K562 (cell line): Measurements from ENCODE around the gene RPL38. TPM values are rescaled to one million over a fixed set of nuclear protein-coding genes. Genes with fewer than 3 reads are reported as not detected.
A peak's percentile ranks its signal among the peaks of the same experiment; 100 is the strongest.

Source experiments
- BCOR ChIP-seq: fragments of 450-650 bp; IDR thresholded peaks from 2 replicates; pipeline ENCODE4 v1.6.1; 2016
- CBFA2T2 ChIP-seq: fragments of 450-650 bp; conservative IDR thresholded peaks from 2 replicates; pipeline ENCODE4 v1.6.1; 2017; ENCODE audit warnings: mild to moderate bottlenecking
- DIDO1 ChIP-seq: fragments of 450-650 bp; IDR thresholded peaks from 2 replicates; pipeline ENCODE4 v1.6.1; 2016; ENCODE audit warnings: low read depth, missing biosample characterization, missing genetic modification characterization
- FOXK1 ChIP-seq: sonication (generic); formaldehyde crosslinking; IDR thresholded peaks from 2 replicates; pipeline ENCODE4 v1.8.0; 2022; ENCODE audit warnings: missing genetic modification reagents, mild to moderate bottlenecking, borderline replicate concordance
- JUNB ChIP-seq: fragments of 450-650 bp; formaldehyde crosslinking; conservative IDR thresholded peaks from 2 replicates; pipeline ENCODE4 v1.4.0; 2020; ENCODE audit warnings: mild to moderate bottlenecking
- KAT2B ChIP-seq: IDR thresholded peaks from one replicate; pipeline ENCODE4 v1.6.1; 2012; ENCODE audit warnings: low read depth, mild to moderate bottlenecking, control low read depth, inconsistent platforms, low read length, moderate library complexity
- KLF16 ChIP-seq: IDR thresholded peaks from 2 replicates; pipeline ENCODE4 v1.6.1; 2016; ENCODE audit warnings: antibody characterized with exemption
- MECOM ChIP-seq: fragments of 250-450 bp; sonication (Bioruptor Pico); IDR thresholded peaks from 2 replicates; pipeline ENCODE4 v1.8.0; 2022; ENCODE audit warnings: inconsistent platforms
- OTX1 ChIP-seq: fragments of 450-650 bp; formaldehyde crosslinking; IDR thresholded peaks from 2 replicates; pipeline ENCODE4 v1.4.0; 2022; ENCODE audit warnings: mild to moderate bottlenecking
- PTRF ChIP-seq: fragments of 450-650 bp; IDR thresholded peaks from 2 replicates; pipeline ENCODE4 v1.6.1; 2016; ENCODE audit warnings: mild to moderate bottlenecking, missing genetic modification characterization, missing compliant biosample characterization
- RBM25 ChIP-seq: fragments of 200-400 bp; formaldehyde crosslinking; IDR thresholded peaks from 2 replicates; pipeline ENCODE4 v1.6.1; 2018; ENCODE audit warnings: low read length, low read depth, moderate library complexity; ENCODE audit not compliant: severe bottlenecking
- RUNX1 ChIP-seq: sonication (generic); IDR thresholded peaks from 2 replicates; pipeline ENCODE4 v1.6.1; 2016; ENCODE audit warnings: antibody characterized with exemption, low read depth
- SMAD1 ChIP-seq: fragments of 150-350 bp; IDR thresholded peaks from 2 replicates; pipeline ENCODE4 v1.6.1; 2014; ENCODE audit warnings: low read length, low read depth; ENCODE audit not compliant: partially characterized antibody
- SPI1 ChIP-seq: IDR thresholded peaks from 2 replicates; pipeline ENCODE4 v1.6.1; 2011; ENCODE audit warnings: low read depth, low read length, control low read depth, borderline replicate concordance
- STAG1 ChIP-seq: sonication (generic); formaldehyde crosslinking; IDR thresholded peaks from 2 replicates; pipeline ENCODE4 v1.5.0; 2020; ENCODE audit warnings: missing genetic modification reagents, borderline replicate concordance
- TAF9B ChIP-seq: fragments of 450-650 bp; IDR thresholded peaks from 2 replicates; pipeline ENCODE4 v1.6.1; 2018; ENCODE audit warnings: mild to moderate bottlenecking; ENCODE audit not compliant: partially characterized antibody
- ZC3H4 ChIP-seq: sonication (generic); formaldehyde crosslinking; IDR thresholded peaks from 2 replicates; pipeline ENCODE4 v1.9.0; 2021; ENCODE audit warnings: missing genetic modification reagents, borderline replicate concordance
- ZNF253 ChIP-seq: fragments of 250-450 bp; sonication (Bioruptor Pico); conservative IDR thresholded peaks from 2 replicates; pipeline ENCODE4 v1.6.1; 2021; ENCODE audit warnings: mild to moderate bottlenecking
- ZNF445 ChIP-seq: fragments of 250-450 bp; sonication (Bioruptor Pico); IDR thresholded peaks from 2 replicates; pipeline ENCODE4 v1.4.0; 2020; ENCODE audit warnings: low read depth, mild to moderate bottlenecking, moderate library complexity
- ZSCAN32 ChIP-seq: fragments of 450-650 bp; formaldehyde crosslinking; IDR thresholded peaks from 2 replicates; pipeline ENCODE4 v1.4.0; 2020; ENCODE audit warnings: mild to moderate bottlenecking, moderate library complexity
- polyA plus RNA-seq, 8 experiments: library from polyadenylated mRNA; depleted of rRNA in 4 of 8; stranded (reverse) in 5 of 8; unstranded in 3 of 8; fragments of >200 nt; fragmentation: Nextera tagmentation in 2 of 8; fragmentation: Illumina TruSeq in 1 of 8; extraction: Ambion mirVana in 2 of 8; extraction: Trizol in 1 of 8; gene quantifications; 2 replicates each; pipeline versions ENCODE4 v1.2.1 to v1.2.3, GENCODE V29; 2011 to 2014; ENCODE audit warnings: inconsistent platforms in 1 of 8, missing spikeins in 1 of 8
- total RNA-seq, 7 experiments: library from RNA; depleted of rRNA in 6 of 7; stranded (reverse); fragments of >200 nt in 6 of 7; fragmentation: Illumina TruSeq in 2 of 7; extraction: Trizol in 2 of 7; gene quantifications; 2 replicates each; pipeline versions ENCODE4 v1.2.1 to v1.2.3, GENCODE V29; 2011 to 2021; ENCODE audit warnings: low replicate concordance in 1 of 7
- TF ChIP-seq, protein P1 (sequence below): fragments of 450-650 bp; formaldehyde crosslinking; IDR thresholded peaks from 2 replicates; pipeline ENCODE4 v1.4.0; 2020; ENCODE audit warnings: mild to moderate bottlenecking
- TF ChIP-seq, protein P2 (sequence below): fragments of 250-450 bp; sonication (Bioruptor Pico); IDR thresholded peaks from 2 replicates; pipeline ENCODE4 v1.5.0; 2022; ENCODE audit warnings: mild to moderate bottlenecking
- TF ChIP-seq, protein P3 (sequence below), 3 experiments: IDR thresholded peaks in 2 of 3; conservative IDR thresholded peaks in 1 of 3; 2 replicates each; pipeline ENCODE4 v1.5.1; 2011 to 2012; ENCODE audit warnings: low read length in 3 of 3, mild to moderate bottlenecking in 3 of 3, control low read depth in 2 of 3, improper control_type of control experiment in 1 of 3, inconsistent platforms in 1 of 3, low read depth in 1 of 3, mixed read lengths in 1 of 3, moderate library complexity in 1 of 3; ENCODE audit not compliant: insufficient read depth in 2 of 3
- TF ChIP-seq, protein P4 (sequence below): fragments of 450-650 bp; formaldehyde crosslinking; IDR thresholded peaks from 2 replicates; pipeline ENCODE4 v1.4.0; 2020; ENCODE audit warnings: mild to moderate bottlenecking, moderate library complexity

Gene RPL38
- total and polyA plus RNA-seq, 9 of the 15 experiments (the other 6 are each of a cell fraction or from before 2014, with no cell fraction given) = 1,224 to 3,864 (median 1,939) TPM

DNA sequence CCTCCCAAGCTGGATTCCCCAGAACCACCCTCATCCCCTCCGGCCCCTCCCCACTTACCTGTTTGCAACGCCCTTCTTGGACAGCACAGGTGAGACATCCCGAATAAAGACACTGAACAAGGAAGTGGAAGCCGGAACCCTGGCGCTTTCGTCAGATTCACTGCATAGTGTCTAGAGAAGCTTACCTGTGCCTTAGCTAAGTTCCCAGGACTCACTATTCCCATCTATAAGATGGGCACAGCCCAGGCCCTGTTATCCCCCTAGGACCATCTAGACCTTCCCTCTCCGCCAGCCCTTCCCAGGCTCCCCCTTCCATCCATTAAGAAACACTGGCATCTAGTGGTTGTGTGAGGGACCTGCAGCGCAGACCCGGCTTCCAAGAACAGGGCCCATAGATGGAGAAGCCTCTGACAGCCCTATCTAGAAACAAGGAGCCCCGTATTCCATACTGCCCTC lies 26.9 kb upstream of the RPL38 start (continued):
- TF ChIP-seq OTX1 = no peak
- TF ChIP-seq, protein P1, sequence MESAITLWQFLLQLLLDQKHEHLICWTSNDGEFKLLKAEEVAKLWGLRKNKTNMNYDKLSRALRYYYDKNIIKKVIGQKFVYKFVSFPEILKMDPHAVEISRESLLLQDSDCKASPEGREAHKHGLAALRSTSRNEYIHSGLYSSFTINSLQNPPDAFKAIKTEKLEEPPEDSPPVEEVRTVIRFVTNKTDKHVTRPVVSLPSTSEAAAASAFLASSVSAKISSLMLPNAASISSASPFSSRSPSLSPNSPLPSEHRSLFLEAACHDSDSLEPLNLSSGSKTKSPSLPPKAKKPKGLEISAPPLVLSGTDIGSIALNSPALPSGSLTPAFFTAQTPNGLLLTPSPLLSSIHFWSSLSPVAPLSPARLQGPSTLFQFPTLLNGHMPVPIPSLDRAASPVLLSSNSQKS (CRISPR knock-in tag) = no peak
- TF ChIP-seq KLF16 = peak; percentile 67; the same call in 1 of the 2 replicates
- TF ChIP-seq MECOM (CRISPR knock-in tag) = no peak
- peak; percentile 62 for TF ChIP-seq RBM25
- TF ChIP-seq SMAD1 = no peak
- no peak for TF ChIP-seq ZSCAN32 (CRISPR knock-in tag)
- TF ChIP-seq ZC3H4 (CRISPR knock-in tag) = no peak
- peak; percentile 35; the same call in 1 of the 2 replicates for TF ChIP-seq BCOR
- TF ChIP-seq DIDO1 (tag) = no peak
- TF ChIP-seq, protein P2, sequence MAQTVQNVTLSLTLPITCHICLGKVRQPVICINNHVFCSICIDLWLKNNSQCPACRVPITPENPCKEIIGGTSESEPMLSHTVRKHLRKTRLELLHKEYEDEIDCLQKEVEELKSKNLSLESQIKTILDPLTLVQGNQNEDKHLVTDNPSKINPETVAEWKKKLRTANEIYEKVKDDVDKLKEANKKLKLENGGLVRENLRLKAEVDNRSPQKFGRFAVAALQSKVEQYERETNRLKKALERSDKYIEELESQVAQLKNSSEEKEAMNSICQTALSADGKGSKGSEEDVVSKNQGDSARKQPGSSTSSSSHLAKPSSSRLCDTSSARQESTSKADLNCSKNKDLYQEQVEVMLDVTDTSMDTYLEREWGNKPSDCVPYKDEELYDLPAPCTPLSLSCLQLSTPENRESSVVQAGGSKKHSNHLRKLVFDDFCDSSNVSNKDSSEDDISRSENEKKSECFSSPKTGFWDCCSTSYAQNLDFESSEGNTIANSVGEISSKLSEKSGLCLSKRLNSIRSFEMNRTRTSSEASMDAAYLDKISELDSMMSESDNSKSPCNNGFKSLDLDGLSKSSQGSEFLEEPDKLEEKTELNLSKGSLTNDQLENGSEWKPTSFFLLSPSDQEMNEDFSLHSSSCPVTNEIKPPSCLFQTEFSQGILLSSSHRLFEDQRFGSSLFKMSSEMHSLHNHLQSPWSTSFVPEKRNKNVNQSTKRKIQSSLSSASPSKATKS = no peak
- TF ChIP-seq JUNB = no peak
- TF ChIP-seq STAG1 = peak; percentile 58; the same call in 1 of the 2 replicates
- TF ChIP-seq, protein P3, sequence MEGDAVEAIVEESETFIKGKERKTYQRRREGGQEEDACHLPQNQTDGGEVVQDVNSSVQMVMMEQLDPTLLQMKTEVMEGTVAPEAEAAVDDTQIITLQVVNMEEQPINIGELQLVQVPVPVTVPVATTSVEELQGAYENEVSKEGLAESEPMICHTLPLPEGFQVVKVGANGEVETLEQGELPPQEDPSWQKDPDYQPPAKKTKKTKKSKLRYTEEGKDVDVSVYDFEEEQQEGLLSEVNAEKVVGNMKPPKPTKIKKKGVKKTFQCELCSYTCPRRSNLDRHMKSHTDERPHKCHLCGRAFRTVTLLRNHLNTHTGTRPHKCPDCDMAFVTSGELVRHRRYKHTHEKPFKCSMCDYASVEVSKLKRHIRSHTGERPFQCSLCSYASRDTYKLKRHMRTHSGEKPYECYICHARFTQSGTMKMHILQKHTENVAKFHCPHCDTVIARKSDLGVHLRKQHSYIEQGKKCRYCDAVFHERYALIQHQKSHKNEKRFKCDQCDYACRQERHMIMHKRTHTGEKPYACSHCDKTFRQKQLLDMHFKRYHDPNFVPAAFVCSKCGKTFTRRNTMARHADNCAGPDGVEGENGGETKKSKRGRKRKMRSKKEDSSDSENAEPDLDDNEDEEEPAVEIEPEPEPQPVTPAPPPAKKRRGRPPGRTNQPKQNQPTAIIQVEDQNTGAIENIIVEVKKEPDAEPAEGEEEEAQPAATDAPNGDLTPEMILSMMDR (IDR thresholded peaks at IDR 0.05 in 2 of 3, conservative IDR thresholded peaks at IDR 0.05 in 1 of 3; ENCODE audit: insufficient read depth in 2 of 3, low read depth in 1 of 3, low read length in 3 of 3) = peak; percentile 84 to 91 (median 89)
- TF ChIP-seq FOXK1 (CRISPR knock-in tag) = no peak
- no peak for TF ChIP-seq KAT2B
- TF ChIP-seq CBFA2T2 = no peak
- TF ChIP-seq RUNX1 = no peak
- TF ChIP-seq ZNF445 (CRISPR knock-in tag) = no peak
- TF ChIP-seq PTRF (tag) = no peak
- TF ChIP-seq, protein P4, sequence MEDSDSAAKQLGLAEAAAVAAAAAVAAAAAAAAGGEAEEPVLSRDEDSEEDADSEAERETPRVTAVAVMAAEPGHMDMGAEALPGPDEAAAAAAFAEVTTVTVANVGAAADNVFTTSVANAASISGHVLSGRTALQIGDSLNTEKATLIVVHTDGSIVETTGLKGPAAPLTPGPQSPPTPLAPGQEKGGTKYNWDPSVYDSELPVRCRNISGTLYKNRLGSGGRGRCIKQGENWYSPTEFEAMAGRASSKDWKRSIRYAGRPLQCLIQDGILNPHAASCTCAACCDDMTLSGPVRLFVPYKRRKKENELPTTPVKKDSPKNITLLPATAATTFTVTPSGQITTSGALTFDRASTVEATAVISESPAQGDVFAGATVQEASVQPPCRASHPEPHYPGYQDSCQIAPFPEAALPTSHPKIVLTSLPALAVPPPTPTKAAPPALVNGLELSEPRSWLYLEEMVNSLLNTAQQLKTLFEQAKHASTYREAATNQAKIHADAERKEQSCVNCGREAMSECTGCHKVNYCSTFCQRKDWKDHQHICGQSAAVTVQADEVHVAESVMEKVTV (CRISPR knock-in tag) = peak; percentile 74
- peak; percentile 7; the same call in 1 of the 2 replicates for TF ChIP-seq SPI1
- no peak for TF ChIP-seq TAF9B
- no peak for TF ChIP-seq ZNF253
